Hepatocyte (in vitro differentiated cells): Measurements from ENCODE around the gene SCN9A. TPM values are rescaled to one million over a fixed set of nuclear protein-coding genes. Genes with fewer than 3 reads are reported as not detected.

Experiments used
- DNase-seq: peaks from one replicate; pipeline ENCODE4 v3.0.0-alpha.2; 2016; ENCODE audit warnings: low spot score
- H2AFZ ChIP-seq: fragments of 200-600 bp; sonication (generic); 2 replicates; pipeline ENCODE4 v1.6.0; 2016; ENCODE audit warnings: antibody characterized with exemption, mild to moderate bottlenecking
- H3K27ac ChIP-seq: fragments of 200-600 bp; sonication (generic); 2 replicates; pipeline ENCODE4 v1.5.1; 2016; ENCODE audit warnings: mild to moderate bottlenecking
- H3K27me3 ChIP-seq: fragments of 200-600 bp; sonication (generic); 2 replicates; pipeline ENCODE4 v1.6.1; 2016
- H3K36me3 ChIP-seq: fragments of 200-600 bp; sonication (generic); replicated peaks from 2 replicates; pipeline ENCODE4 v1.5.1; 2016; ENCODE audit warnings: low read depth; ENCODE audit not compliant: insufficient read depth
- H3K4me1 ChIP-seq: fragments of 200-600 bp; sonication (generic); 2 replicates; pipeline ENCODE4 v1.5.1; 2016; ENCODE audit warnings: mild to moderate bottlenecking, moderate library complexity; ENCODE audit not compliant: insufficient read depth
- H3K4me2 ChIP-seq: fragments of 200-600 bp; sonication (generic); 2 replicates; pipeline ENCODE4 v1.6.0; 2016
- H3K4me3 ChIP-seq: fragments of 200-600 bp; sonication (generic); 2 replicates; pipeline ENCODE4 v1.5.1; 2016; ENCODE audit warnings: mild to moderate bottlenecking
- H3K79me2 ChIP-seq: fragments of 200-600 bp; sonication (generic); 2 replicates; pipeline ENCODE4 v1.6.0; 2017; ENCODE audit warnings: mild to moderate bottlenecking
- H3K9me2 ChIP-seq: fragments of 200-600 bp; sonication (generic); replicated peaks from 2 replicates; pipeline ENCODE4 v1.6.0; 2017; ENCODE audit warnings: mild to moderate bottlenecking; ENCODE audit not compliant: insufficient read depth
- H3K9me3 ChIP-seq: fragments of 200-600 bp; sonication (generic); 2 replicates; pipeline ENCODE4 v1.5.1; 2016; ENCODE audit warnings: low read depth, mild to moderate bottlenecking
- H4K20me1 ChIP-seq: fragments of 200-600 bp; sonication (generic); 2 replicates; pipeline ENCODE4 v1.6.0; 2016; ENCODE audit warnings: mild to moderate bottlenecking; ENCODE audit not compliant: insufficient read depth, poor library complexity, severe bottlenecking
- CTCF ChIP-seq: fragments of 200-600 bp; sonication (generic); IDR thresholded peaks from 2 replicates; pipeline ENCODE4 v1.5.1; 2016; ENCODE audit warnings: antibody characterized with exemption, mild to moderate bottlenecking; ENCODE audit not compliant: poor library complexity
- EZH2 ChIP-seq: fragments of 200-600 bp; sonication (generic); IDR thresholded peaks from 2 replicates; pipeline ENCODE4 v1.6.1; 2016; ENCODE audit warnings: antibody characterized with exemption, mild to moderate bottlenecking, borderline replicate concordance
- EZH2phosphoT487 ChIP-seq: fragments of 200-600 bp; sonication (generic); IDR thresholded peaks from one replicate; pipeline ENCODE4 v1.6.1; 2018; ENCODE audit warnings: antibody characterized with exemption, mild to moderate bottlenecking, low read depth, moderate library complexity; ENCODE audit not compliant: unreplicated experiment, severe bottlenecking
- WGBS: methylation state at CpG from one replicate; pipeline ENCODE4 v1.1.6; 2016; ENCODE audit warnings: low lambda C conversion rate; ENCODE audit errors: missing lambda C conversion rate; 5-methylcytosine and 5-hydroxymethylcytosine counted together
- polyA plus RNA-seq: library from polyadenylated mRNA; unstranded; fragments of >200 nt; fragmentation: Nextera tagmentation; extraction: Ambion mirVana; gene quantifications from 2 replicates; pipeline ENCODE4 v1.2.1, GENCODE V29; 2016
- total RNA-seq: library from RNA; depleted of rRNA; stranded (reverse); fragments of >200 nt; gene quantifications from 2 replicates; pipeline ENCODE4 v1.2.3, GENCODE V29; 2014

Gene SCN9A
- total and polyA plus RNA-seq, 2 experiments from 2014 or later: 5.1 to 11.7 TPM

GRCh38 chr2:166293984-166294383 lies 81.8 kb downstream of the SCN9A start:
- no peak overlapping the region for H3K4me2 ChIP-seq
- WGBS: 86% methylated on average over 1 of the region's 1 CpG

GRCh38 chr2:166285215-166285614 lies 90.5 kb downstream of the SCN9A start:
- no peak overlapping the region for H3K27ac ChIP-seq
- no peaks in the 10 kb centered on the region for H4K20me1 ChIP-seq
- TF ChIP-seq EZH2 (no peak), CTCF (no peak), EZH2phosphoT487 (no peak)
- H3K79me2 ChIP-seq: no peaks in the 10 kb centered on the region
- H3K9me2 ChIP-seq: no peaks in the 10 kb centered on the region
- no peak for DNase-seq
- no peaks in the 10 kb centered on the region for H3K9me3 ChIP-seq
- no peaks in the 10 kb centered on the region for H3K4me1 ChIP-seq
- H3K4me3 ChIP-seq: no peak overlapping the region
- no peaks in the 10 kb centered on the region for H3K36me3 ChIP-seq
- no peak overlapping the region for H2AFZ ChIP-seq
- no peaks in the 10 kb centered on the region for H3K27me3 ChIP-seq
- no peak overlapping the region for H3K4me2 ChIP-seq

More at GRCh38 chr2:166293984-166294383, 81.8 kb downstream of the SCN9A start:
- Histone ChIP-seq H3K27me3 (no peaks in the 10 kb centered on the region), H3K27ac (no peak overlapping the region), H3K4me3 (no peak overlapping the region), H2AFZ (no peak overlapping the region), H3K36me3 (no peaks in the 10 kb centered on the region), H3K9me3 (no peaks in the 10 kb centered on the region), H4K20me1 (no peaks in the 10 kb centered on the region), H3K9me2 (no peaks in the 10 kb centered on the region), H3K79me2 (no peaks in the 10 kb centered on the region), H3K4me1 (no peaks in the 10 kb centered on the region)
- TF ChIP-seq CTCF (no peak), EZH2phosphoT487 (no peak), EZH2 (no peak)
- no peak for DNase-seq

- no peak for DNase-seq
Observed at GRCh38 chr2:166284359-166284758, 91.4 kb downstream of the SCN9A start.

More at GRCh38 chr2:166284359-166284758, 91.4 kb downstream of the SCN9A start:
- H3K9me3 ChIP-seq: no peaks in the 10 kb centered on the region
- no peak overlapping the region for H3K27ac ChIP-seq
- TF ChIP-seq CTCF: no peak
- no peak for TF ChIP-seq EZH2phosphoT487
- TF ChIP-seq EZH2: no peak
- H2AFZ ChIP-seq: no peak overlapping the region
- no peak overlapping the region for H3K4me3 ChIP-seq
- H3K4me2 ChIP-seq: no peak overlapping the region
- 94% methylated on average over 9 of the region's 9 CpGs for WGBS
- no peaks in the 10 kb centered on the region for H3K79me2 ChIP-seq
- H3K4me1 ChIP-seq: no peaks in the 10 kb centered on the region
- no peaks in the 10 kb centered on the region for H3K36me3 ChIP-seq
- no peaks in the 10 kb centered on the region for H3K27me3 ChIP-seq
- H3K9me2 ChIP-seq: no peaks in the 10 kb centered on the region
- no peaks in the 10 kb centered on the region for H4K20me1 ChIP-seq
